Measurements from ENCODE around the gene TTC32.

The TTC32 gene

DNA sequence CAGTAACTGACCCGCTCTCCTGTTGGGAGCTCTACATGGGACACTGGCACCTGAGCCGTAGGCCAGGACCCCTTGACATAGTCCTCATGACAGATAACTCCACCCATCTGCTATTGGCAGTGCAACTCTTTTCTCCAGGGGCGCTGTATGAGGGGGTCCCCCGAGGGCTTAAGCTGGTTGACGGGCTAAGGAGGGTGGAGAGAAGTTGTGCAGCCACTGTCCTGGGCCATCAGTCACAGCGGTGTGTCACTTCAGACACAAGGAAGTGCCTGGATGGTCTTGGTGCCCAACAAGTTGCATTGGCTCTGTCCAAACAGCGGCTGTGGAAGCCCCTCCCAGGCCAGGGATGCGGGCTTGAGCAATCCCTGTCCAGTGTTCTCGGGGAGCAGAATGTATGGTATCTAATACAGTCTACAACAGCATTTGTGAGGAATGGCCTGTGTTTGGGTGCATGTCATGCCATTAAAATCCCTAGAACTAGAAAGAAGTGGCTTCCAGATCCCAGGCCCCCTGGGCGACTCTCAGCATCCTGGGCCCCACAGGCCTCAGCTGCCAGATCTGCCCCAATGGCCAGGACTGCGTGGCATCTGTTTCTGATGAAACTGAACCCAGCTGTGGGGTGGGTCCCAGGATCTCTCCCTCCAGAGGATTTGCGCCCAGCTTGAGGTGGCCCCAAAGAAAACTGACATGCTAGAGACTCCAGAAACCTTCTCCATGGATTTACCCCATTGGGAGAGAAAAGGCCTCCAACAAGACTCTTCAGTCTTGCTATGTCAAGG is 23.3 kb downstream of the TTC32 start:
- Histone ChIP-seq H3K4me3 (no peak overlapping the region), H3K9ac (no peak overlapping the region), H3K4me1 (no peaks in the 10 kb centered on the region), H3K9me3 (no peaks in the 10 kb centered on the region), H3K4me2 (no peak overlapping the region), H3K36me3 (no peaks in the 10 kb centered on the region), H3K27me3 (no peaks in the 10 kb centered on the region), H3K27ac (no peak overlapping the region), H4K20me1 (no peaks in the 10 kb centered on the region)
- TF ChIP-seq Cebpa-rat (IDR thresholded peaks at IDR 0.05): no peak

GRCh38 chr2:19876751-19877150 is 25.0 kb downstream of the TTC32 start:
- Histone ChIP-seq H3K27me3 (no peaks in the 10 kb centered on the region), H3K9ac (no peak overlapping the region), H3K27ac (no peak overlapping the region), H3K9me3 (no peaks in the 10 kb centered on the region), H3K4me3 (no peak overlapping the region), H3K4me1 (no peaks in the 10 kb centered on the region), H4K20me1 (no peaks in the 10 kb centered on the region), H3K4me2 (no peak overlapping the region), H3K36me3 (no peaks in the 10 kb centered on the region)
- no peak for TF ChIP-seq Cebpa-rat (IDR thresholded peaks at IDR 0.05)

GRCh38 chr2:19875280-19875679 is 26.5 kb downstream of the TTC32 start:
- Histone ChIP-seq H3K27ac (no peak overlapping the region), H3K36me3 (no peaks in the 10 kb centered on the region), H3K4me3 (no peak overlapping the region), H4K20me1 (no peaks in the 10 kb centered on the region), H3K4me1 (no peaks in the 10 kb centered on the region), H3K9ac (no peak overlapping the region), H3K27me3 (no peaks in the 10 kb centered on the region), H3K9me3 (no peaks in the 10 kb centered on the region), H3K4me2 (no peak overlapping the region)
- TF ChIP-seq Cebpa-rat (IDR thresholded peaks at IDR 0.05): no peak

GRCh38 chr2:19874726-19875125 is 27.1 kb downstream of the TTC32 start:
- no peaks in the 10 kb centered on the region for H3K36me3 ChIP-seq
- no peak overlapping the region for H3K4me3 ChIP-seq
- H3K9ac ChIP-seq: no peak overlapping the region
- no peaks in the 10 kb centered on the region for H4K20me1 ChIP-seq
- no peaks in the 10 kb centered on the region for H3K27me3 ChIP-seq
- H3K9me3 ChIP-seq: no peaks in the 10 kb centered on the region
- no peak overlapping the region for H3K4me2 ChIP-seq
- no peaks in the 10 kb centered on the region for H3K4me1 ChIP-seq
- H3K27ac ChIP-seq: no peak overlapping the region
- TF ChIP-seq Cebpa-rat (IDR thresholded peaks at IDR 0.05): no peak

DNA sequence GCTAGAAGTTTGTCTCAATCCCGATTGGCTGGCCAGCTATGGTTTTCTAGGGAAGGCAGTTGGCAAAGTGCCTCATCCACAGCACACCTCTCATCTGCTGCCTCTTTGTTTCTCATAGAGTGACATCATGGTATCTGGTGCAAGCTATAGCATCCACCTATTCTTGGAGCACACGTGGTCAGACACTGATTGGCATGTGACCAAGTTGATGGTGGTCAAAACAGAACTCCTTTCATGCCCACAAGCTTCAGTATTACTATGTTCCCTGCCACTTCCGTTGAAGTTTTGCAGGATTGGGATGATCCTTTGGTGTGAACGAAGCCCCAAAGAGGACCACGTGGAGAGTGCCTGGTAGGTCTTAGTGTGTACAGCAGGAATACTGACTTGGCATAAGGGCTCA is 28.8 kb downstream of the TTC32 start:
- Histone ChIP-seq H3K4me3 (no peak overlapping the region), H3K36me3 (no peaks in the 10 kb centered on the region)

GRCh38 chr2:19872302-19872701 is 29.5 kb downstream of the TTC32 start:
- H3K36me3 ChIP-seq: no peaks in the 10 kb centered on the region
- TF ChIP-seq Cebpa-rat (IDR thresholded peaks at IDR 0.05): no peak
- H3K27me3 ChIP-seq: peaks cover 7% of the 10 kb centered on the region; the same call in 1 of the 2 replicates
- H3K4me1 ChIP-seq: no peaks in the 10 kb centered on the region
- H3K4me3 ChIP-seq: no peak overlapping the region
- H4K20me1 ChIP-seq: no peaks in the 10 kb centered on the region
- H3K9me3 ChIP-seq: no peaks in the 10 kb centered on the region
- H3K9ac ChIP-seq: no peak overlapping the region
- no peak overlapping the region for H3K4me2 ChIP-seq
- H3K27ac ChIP-seq: no peak overlapping the region

More for the DNA sequence above, 28.8 kb downstream of the TTC32 start:
- no peak overlapping the region for H3K9ac ChIP-seq
- H4K20me1 ChIP-seq: no peaks in the 10 kb centered on the region
- H3K4me1 ChIP-seq: no peaks in the 10 kb centered on the region
- TF ChIP-seq Cebpa-rat (IDR thresholded peaks at IDR 0.05): no peak
- no peak overlapping the region for H3K4me2 ChIP-seq
- no peak overlapping the region for H3K27ac ChIP-seq
- H3K9me3 ChIP-seq: no peaks in the 10 kb centered on the region
- H3K27me3 ChIP-seq: peaks cover 7% of the 10 kb centered on the region; the same call in 1 of the 2 replicates

- Histone ChIP-seq H3K4me1 (no peaks in the 10 kb centered on the region), H3K36me3 (no peaks in the 10 kb centered on the region), H4K20me1 (no peaks in the 10 kb centered on the region), H3K4me2 (no peak overlapping the region), H3K27me3 (peaks cover 7% of the 10 kb centered on the region; the same call in 1 of the 2 replicates), H3K4me3 (no peak overlapping the region), H3K27ac (no peak overlapping the region), H3K9me3 (no peaks in the 10 kb centered on the region), H3K9ac (no peak overlapping the region)
- TF ChIP-seq Cebpa-rat (IDR thresholded peaks at IDR 0.05): no peak
Observed at GRCh38 chr2:19871836-19872235, 29.9 kb downstream of the TTC32 start.

DNA sequence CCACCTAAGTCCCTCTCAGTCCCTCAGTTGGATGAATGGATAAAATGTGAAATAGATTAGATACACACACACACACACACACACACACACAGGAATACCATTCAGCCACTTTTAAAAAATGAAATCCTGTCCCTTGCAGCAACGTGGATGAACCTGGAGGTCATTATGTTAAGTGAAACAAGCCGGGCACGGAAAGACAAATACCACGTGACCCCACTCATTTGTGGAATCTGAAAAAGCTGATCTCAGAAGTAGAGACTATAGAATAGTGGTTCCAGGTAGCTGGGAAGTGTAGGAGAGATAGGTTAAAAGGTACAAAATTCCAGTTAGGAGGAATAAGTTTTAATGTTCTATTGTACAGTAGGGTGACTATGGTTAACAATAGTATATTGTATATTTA is 31.0 kb downstream of the TTC32 start:
- no peak for TF ChIP-seq Cebpa-rat (IDR thresholded peaks at IDR 0.05)
- H3K27ac ChIP-seq: no peak overlapping the region
- no peaks in the 10 kb centered on the region for H3K36me3 ChIP-seq
- H3K9me3 ChIP-seq: no peaks in the 10 kb centered on the region
- no peak overlapping the region for H3K9ac ChIP-seq
- H3K4me3 ChIP-seq: no peak overlapping the region
- no peak overlapping the region for H3K4me2 ChIP-seq
- H3K27me3 ChIP-seq: peaks cover 7% of the 10 kb centered on the region; the same call in 1 of the 2 replicates
- H3K4me1 ChIP-seq: no peaks in the 10 kb centered on the region
- H4K20me1 ChIP-seq: no peaks in the 10 kb centered on the region

- Histone ChIP-seq H3K9ac (0 out of 2 replicates have a peak overlapping the region, but pooled peaks have one; percentile 40), H3K4me3 (peak overlapping the region; percentile 58)
Observed at GRCh38 chr2:19868701-19869580, 32.8 kb downstream of the TTC32 start.

DNA sequence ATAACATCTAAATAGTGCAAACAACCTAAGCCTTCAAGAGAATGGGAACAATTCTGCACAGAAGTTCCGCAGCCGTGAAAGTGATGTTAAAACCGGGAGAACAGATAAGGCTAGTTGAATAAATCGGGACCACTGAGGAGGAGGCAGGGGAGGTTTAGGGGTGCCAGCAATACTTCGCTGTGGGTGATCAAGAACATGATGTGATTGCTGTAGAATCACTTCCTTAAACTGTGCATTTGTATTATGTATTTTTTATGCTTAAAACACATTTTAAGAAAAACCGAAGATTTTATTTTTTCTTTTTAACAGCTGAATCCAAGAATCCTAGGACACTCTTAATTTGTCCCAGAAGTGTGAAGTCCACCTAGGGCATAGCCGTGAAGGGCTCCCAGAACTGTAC is 33.6 kb downstream of the TTC32 start:
- no peaks in the 10 kb centered on the region for H3K36me3 ChIP-seq
- H3K27ac ChIP-seq: no peak overlapping the region
- H3K4me1 ChIP-seq: no peaks in the 10 kb centered on the region
- no peaks in the 10 kb centered on the region for H4K20me1 ChIP-seq
- H3K27me3 ChIP-seq: peaks cover 7% of the 10 kb centered on the region; the same call in 1 of the 2 replicates
- H3K4me2 ChIP-seq: peak overlapping the region; percentile 65
- TF ChIP-seq Cebpa-rat (IDR thresholded peaks at IDR 0.05): no peak
- no peaks in the 10 kb centered on the region for H3K9me3 ChIP-seq
- no peak overlapping the region for H3K9ac ChIP-seq
- peak overlapping the region; percentile 58 for H3K4me3 ChIP-seq

More at GRCh38 chr2:19868701-19869580, 32.8 kb downstream of the TTC32 start:
- TF ChIP-seq Cebpa-rat (IDR thresholded peaks at IDR 0.05): no peak
- no peaks in the 10 kb centered on the region for H4K20me1 ChIP-seq
- H3K4me1 ChIP-seq: no peaks in the 10 kb centered on the region
- H3K36me3 ChIP-seq: no peaks in the 10 kb centered on the region
- H3K4me2 ChIP-seq: peak overlapping the region; percentile 65
- H3K27me3 ChIP-seq: peaks cover 7% of the 10 kb centered on the region; the same call in 1 of the 2 replicates
- H3K9me3 ChIP-seq: no peaks in the 10 kb centered on the region
- H3K27ac ChIP-seq: no peak overlapping the region

All from BLaER1 (cell line).